Measurements from ENCODE around the gene ARMH4. TPM values are rescaled to one million over a fixed set of nuclear protein-coding genes. Genes with fewer than 3 reads are reported as not detected.
"Not testable (repeated sequence)": the region's sequence is repeated elsewhere in the genome, so short reads cannot be mapped to it uniquely, and the experiment has no call there.

ARMH4 gene
- total RNA-seq, 4 donors from 2014 or later, result 0.41 to 2.8 (median 0.48) TPM; not detected in 1

- Histone ChIP-seq H3K27me3 (no peaks in the 10 kb centered on the region), H3K27ac (no peak overlapping the region), H3K36me3 (no peaks in the 10 kb centered on the region), H3K9me3 (no peaks in the 10 kb centered on the region), H3K4me3 (no peak overlapping the region), H3K4me1 (no peaks in the 10 kb centered on the region)
- in situ Hi-C loops (cut with MboI; ENCODE audit: low pct_ligation_motif_present in 1 of 4, low pct_unique_long_range_greater_than_20kb in 1 of 4, low sequenced_read_pairs in 3 of 4), result no loop called here
- intact Hi-C loops (cut with DNase I; ENCODE audit: low total_unique reads), result no loop called here
- WGBS, 2 donors (ENCODE audit: low coverage in 1 of 2), result 89 to 93% methylated on average over 4 of the region's 4 CpGs
- TF ChIP-seq, protein P1, sequence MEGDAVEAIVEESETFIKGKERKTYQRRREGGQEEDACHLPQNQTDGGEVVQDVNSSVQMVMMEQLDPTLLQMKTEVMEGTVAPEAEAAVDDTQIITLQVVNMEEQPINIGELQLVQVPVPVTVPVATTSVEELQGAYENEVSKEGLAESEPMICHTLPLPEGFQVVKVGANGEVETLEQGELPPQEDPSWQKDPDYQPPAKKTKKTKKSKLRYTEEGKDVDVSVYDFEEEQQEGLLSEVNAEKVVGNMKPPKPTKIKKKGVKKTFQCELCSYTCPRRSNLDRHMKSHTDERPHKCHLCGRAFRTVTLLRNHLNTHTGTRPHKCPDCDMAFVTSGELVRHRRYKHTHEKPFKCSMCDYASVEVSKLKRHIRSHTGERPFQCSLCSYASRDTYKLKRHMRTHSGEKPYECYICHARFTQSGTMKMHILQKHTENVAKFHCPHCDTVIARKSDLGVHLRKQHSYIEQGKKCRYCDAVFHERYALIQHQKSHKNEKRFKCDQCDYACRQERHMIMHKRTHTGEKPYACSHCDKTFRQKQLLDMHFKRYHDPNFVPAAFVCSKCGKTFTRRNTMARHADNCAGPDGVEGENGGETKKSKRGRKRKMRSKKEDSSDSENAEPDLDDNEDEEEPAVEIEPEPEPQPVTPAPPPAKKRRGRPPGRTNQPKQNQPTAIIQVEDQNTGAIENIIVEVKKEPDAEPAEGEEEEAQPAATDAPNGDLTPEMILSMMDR (IDR thresholded peaks at IDR 0.05), result no peak
- TF ChIP-seq POLR2AphosphoS5 (IDR thresholded peaks at IDR 0.05), result no peak
- DNase-seq, result no peak
These were observed 22.8 kb downstream of the ARMH4 start for GRCh38 chr14:58129208-58129607.

- no peaks in the 10 kb centered on the region for H3K36me3 ChIP-seq
- H3K4me1 ChIP-seq, result no peaks in the 10 kb centered on the region
- TF ChIP-seq, protein P1 (IDR thresholded peaks at IDR 0.05), result no peak
- TF ChIP-seq POLR2AphosphoS5 (IDR thresholded peaks at IDR 0.05) (no peak), EP300 (IDR thresholded peaks at IDR 0.05; ENCODE audit: low read depth) (no peak), POLR2A (IDR thresholded peaks at IDR 0.05) (no peak)
- H3K4me3 ChIP-seq, result no peak overlapping the region
- in situ Hi-C loops (cut with MboI; ENCODE audit: low pct_ligation_motif_present in 1 of 4, low pct_unique_long_range_greater_than_20kb in 1 of 4, low sequenced_read_pairs in 3 of 4) (no loop called here), intact Hi-C loops (cut with DNase I; ENCODE audit: low total_unique reads) (no loop called here)
- 85 to 89% methylated on average over 2 of the region's 2 CpGs for WGBS, 2 donors (ENCODE audit: low coverage in 1 of 2)
- DNase-seq, result no peak
- H3K27ac ChIP-seq, result no peak overlapping the region
- no peaks in the 10 kb centered on the region for H3K9me3 ChIP-seq
- H3K27me3 ChIP-seq, result no peaks in the 10 kb centered on the region
These were observed 23.6 kb downstream of the ARMH4 start for GRCh38 chr14:58128416-58128815.

GRCh38 chr14:58122546-58122945 lies 29.5 kb downstream of the ARMH4 start:
- H3K27ac ChIP-seq; DNase-seq; H3K27me3 ChIP-seq; H3K4me3 ChIP-seq; H3K9me3 ChIP-seq; H3K36me3 ChIP-seq; H3K4me1 ChIP-seq; intact Hi-C loops (cut with DNase I; ENCODE audit: low total_unique reads): not testable (repeated sequence)
- 91 to 98% methylated on average over 6 of the region's 6 CpGs for WGBS, 2 donors (ENCODE audit: low coverage in 1 of 2)
- in situ Hi-C loops (cut with MboI; ENCODE audit: low pct_ligation_motif_present in 1 of 4, low pct_unique_long_range_greater_than_20kb in 1 of 4, low sequenced_read_pairs in 3 of 4), result loop anchor here in 1 of 4 donors (25.0 kb wide), 1 partner anchor 240 kb away; no protein-coding TSS in a partner anchor

DNA sequence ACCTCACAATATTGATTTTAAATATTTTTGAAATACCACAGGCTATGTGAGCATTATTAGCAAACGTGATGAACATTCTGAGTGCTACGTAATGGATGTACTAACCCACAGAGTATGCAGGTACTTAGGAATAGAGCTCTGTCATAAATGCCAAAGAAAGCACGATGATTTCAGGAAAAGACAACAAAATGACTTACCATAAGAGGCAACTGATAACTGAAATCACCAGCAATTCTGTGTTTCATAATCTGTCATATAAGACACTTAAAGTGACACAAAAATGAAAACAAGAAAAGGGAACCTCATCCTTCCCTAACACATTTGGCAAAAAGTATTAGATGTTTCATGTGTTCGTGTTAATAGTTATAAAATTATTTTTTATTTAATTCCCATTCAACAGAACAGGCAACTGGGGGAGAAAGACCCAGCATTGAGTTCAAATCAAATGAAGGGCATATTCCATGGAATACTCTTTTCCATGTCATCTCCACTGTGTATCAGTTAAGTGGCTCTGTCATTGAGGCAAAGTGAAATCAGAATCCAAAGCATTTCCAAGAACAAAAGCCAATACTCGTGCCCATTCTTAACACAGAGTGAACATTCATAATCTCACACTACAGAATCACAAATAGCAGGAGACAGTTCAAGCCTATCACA lies 30.4 kb downstream of the ARMH4 start:
- Histone ChIP-seq H3K4me1 (no peaks in the 10 kb centered on the region), H3K27me3 (no peaks in the 10 kb centered on the region), H3K36me3 (no peaks in the 10 kb centered on the region), H3K4me3 (no peak overlapping the region), H3K9me3 (no peaks in the 10 kb centered on the region), H3K27ac (no peak overlapping the region)
- DNase-seq, result no peak
- in situ Hi-C loops (cut with MboI; ENCODE audit: low pct_ligation_motif_present in 1 of 4, low pct_unique_long_range_greater_than_20kb in 1 of 4, low sequenced_read_pairs in 3 of 4) (loop anchor here in 1 of 4 donors (25.0 kb wide), 1 partner anchor 241 kb away; no protein-coding TSS in a partner anchor), intact Hi-C loops (cut with DNase I; ENCODE audit: low total_unique reads) (no loop called here)
- TF ChIP-seq POLR2A (IDR thresholded peaks at IDR 0.05) (no peak), POLR2AphosphoS5 (IDR thresholded peaks at IDR 0.05) (no peak), EP300 (IDR thresholded peaks at IDR 0.05; ENCODE audit: low read depth) (no peak)
- TF ChIP-seq, protein P1 (IDR thresholded peaks at IDR 0.05), result no peak
- WGBS, 2 donors (ENCODE audit: low coverage in 1 of 2), result 72 to 73% methylated on average over 4 to 5 of the region's 5 CpGs

GRCh38 chr14:58119381-58119780 lies 32.6 kb downstream of the ARMH4 start:
- H3K36me3 ChIP-seq, result no peaks in the 10 kb centered on the region
- H3K27ac ChIP-seq, result no peak overlapping the region
- no peaks in the 10 kb centered on the region for H3K4me1 ChIP-seq
- 33 to 37% methylated on average over 2 to 3 of the region's 3 CpGs for WGBS, 2 donors (ENCODE audit: low coverage in 1 of 2)
- H3K9me3 ChIP-seq, result no peaks in the 10 kb centered on the region
- TF ChIP-seq EP300 (IDR thresholded peaks at IDR 0.05; ENCODE audit: low read depth) (no peak), POLR2A (IDR thresholded peaks at IDR 0.05) (no peak), POLR2AphosphoS5 (IDR thresholded peaks at IDR 0.05) (no peak)
- TF ChIP-seq, protein P1 (IDR thresholded peaks at IDR 0.05), result no peak
- no peaks in the 10 kb centered on the region for H3K27me3 ChIP-seq
- no peak overlapping the region for H3K4me3 ChIP-seq
- intact Hi-C loops (cut with DNase I; ENCODE audit: low total_unique reads), result no loop called here
- in situ Hi-C loops (cut with MboI; ENCODE audit: low pct_ligation_motif_present in 1 of 4, low pct_unique_long_range_greater_than_20kb in 1 of 4, low sequenced_read_pairs in 3 of 4), result loop anchor here in 1 of 4 donors (25.0 kb wide), 1 partner anchor 243 kb away; no protein-coding TSS in a partner anchor
- no peak for DNase-seq

All from transverse colon (tissue), 4 donors.